ENCODE results near the gene EMILIN2.
"Not testable (repeated sequence)": the region's sequence is repeated elsewhere in the genome, so short reads cannot be mapped to it uniquely, and the experiment has no call there.

DNA sequence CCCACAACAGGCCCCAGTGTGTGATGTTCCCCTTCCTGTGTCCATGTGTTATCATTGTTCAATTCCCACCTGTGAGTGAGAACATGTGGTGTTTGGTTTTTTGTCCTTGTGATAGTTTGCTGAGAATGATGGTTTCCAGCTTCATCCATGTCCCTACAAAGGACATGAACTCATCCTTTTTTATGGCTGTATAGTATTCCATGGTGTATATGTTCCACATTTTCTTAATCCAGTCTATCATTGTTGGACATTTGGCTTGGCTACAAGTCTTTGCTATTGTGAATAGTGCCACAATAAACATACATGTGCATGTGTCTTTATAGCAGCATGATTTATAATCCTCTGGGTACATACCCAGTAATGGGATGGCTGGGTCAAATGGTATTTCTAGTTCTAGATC lies 13.6 kb downstream of the EMILIN2 start:
- TF ChIP-seq, protein P1, sequence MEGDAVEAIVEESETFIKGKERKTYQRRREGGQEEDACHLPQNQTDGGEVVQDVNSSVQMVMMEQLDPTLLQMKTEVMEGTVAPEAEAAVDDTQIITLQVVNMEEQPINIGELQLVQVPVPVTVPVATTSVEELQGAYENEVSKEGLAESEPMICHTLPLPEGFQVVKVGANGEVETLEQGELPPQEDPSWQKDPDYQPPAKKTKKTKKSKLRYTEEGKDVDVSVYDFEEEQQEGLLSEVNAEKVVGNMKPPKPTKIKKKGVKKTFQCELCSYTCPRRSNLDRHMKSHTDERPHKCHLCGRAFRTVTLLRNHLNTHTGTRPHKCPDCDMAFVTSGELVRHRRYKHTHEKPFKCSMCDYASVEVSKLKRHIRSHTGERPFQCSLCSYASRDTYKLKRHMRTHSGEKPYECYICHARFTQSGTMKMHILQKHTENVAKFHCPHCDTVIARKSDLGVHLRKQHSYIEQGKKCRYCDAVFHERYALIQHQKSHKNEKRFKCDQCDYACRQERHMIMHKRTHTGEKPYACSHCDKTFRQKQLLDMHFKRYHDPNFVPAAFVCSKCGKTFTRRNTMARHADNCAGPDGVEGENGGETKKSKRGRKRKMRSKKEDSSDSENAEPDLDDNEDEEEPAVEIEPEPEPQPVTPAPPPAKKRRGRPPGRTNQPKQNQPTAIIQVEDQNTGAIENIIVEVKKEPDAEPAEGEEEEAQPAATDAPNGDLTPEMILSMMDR (IDR thresholded peaks at IDR 0.05): not testable (repeated sequence)
- not testable (repeated sequence) for TF ChIP-seq POLR2AphosphoS5 (IDR thresholded peaks at IDR 0.05; ENCODE audit: insufficient read depth in 1 of 2, low read depth in 1 of 2)
